GM19025 (cell line): Measurements from ENCODE around the gene CCDC183.
"Not testable (repeated sequence)": the region's sequence is repeated elsewhere in the genome, so short reads cannot be mapped to it uniquely, and the experiment has no call there.

Experiments used
- ATAC-seq: cut with Tn5 transposase; IDR thresholded peaks from one replicate; pipeline ENCODE4 v1.9.1; 2021; ENCODE audit warnings: mild to moderate bottlenecking, low read depth, moderate library complexity; ENCODE audit not compliant: unreplicated experiment

The CCDC183 gene

DNA sequence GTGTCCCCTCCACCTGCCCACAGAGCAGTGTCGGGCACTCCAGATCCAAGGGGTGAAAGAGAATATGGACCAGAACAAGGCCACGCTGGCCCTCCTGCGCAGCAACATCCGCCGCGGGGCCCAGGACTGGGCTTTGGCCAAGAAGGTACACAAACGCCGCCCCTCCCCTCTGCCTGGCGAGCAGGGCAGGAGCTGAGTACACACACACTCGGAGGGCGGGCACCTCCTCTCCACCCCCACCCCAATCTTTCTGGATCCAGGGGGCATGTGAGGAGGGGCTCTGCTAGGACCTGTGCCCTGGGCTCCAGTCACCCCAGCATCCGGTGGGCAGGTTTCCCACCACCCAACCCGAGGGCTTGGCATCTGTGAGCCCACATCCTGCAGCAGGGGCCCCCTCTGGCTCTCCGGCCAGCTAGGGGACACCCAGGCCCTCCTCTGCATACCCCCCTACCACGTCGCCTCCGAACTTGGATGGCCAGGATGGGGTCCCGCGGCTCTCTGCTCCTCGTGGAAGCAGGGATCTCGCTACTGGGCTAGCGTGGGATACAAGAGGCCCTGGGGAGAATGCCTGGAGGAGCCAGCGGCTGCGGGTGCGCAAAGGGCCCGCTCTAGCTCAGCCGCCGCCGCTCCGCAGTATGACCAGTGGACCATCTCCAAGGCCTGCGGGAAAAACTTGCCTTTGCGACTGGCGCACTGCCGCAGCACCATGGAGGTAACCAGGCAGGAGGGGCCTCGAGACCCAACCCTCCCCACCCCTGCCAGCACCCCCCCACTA is 3.1 kb downstream of the CCDC183 start:
- no peak for ATAC-seq

DNA sequence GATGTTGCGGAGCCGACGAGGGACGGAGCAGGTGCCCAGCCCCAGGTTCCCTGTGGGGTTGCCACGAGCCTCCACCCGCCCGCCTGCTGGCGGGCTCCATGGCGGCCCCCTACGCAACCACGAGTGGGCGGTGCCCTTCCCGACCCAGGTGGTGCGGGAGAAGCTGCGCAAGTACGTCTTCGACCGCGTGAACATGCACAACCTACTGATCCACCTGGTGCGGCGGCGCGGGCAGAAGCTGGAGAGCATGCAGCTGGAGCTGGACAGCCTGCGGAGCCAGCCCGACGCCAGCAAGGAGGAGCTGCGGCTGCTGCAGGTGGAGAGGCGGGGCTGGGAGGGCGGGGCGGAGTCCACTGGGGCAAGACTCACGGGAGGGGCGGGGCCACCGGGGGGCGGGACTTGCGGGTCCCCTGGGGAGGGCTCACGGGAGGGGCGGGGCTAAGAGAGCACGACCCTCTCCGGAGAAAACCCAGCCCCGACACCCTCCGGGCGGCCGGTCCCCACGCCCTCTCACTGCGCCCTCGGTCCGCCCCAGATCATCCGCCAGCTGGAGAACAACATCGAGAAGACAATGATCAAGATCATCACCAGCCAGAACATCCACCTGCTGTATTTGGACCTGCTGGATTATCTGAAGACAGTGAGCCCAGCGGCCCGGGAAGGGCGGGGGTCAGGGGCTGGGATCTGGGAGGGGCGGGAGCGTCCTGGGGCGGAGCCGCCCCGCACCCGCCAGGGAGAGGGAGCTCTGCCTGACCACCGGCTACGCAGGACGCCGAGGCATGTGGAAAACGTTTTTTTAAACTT is 3.9 kb downstream of the CCDC183 start:
- ATAC-seq: no peak

DNA sequence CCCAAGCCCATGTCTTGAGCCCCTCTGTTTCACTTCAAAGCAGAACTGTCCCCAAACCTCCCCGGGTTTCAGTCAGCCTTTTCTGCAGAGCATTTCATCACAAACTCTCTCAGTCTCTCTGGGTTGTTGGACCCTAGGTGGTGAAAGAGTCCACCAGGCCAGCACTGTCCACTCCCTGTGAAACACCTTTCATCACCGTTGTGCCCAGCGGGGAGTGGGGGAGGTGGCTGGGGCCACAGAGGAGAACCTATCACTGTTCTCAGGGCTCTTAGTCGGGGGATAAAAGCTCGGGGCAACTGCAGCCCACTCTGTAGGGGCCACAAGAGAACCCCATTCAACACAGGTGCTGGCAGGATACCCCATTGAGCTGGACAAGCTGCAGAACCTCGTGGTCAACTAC is 6.2 kb downstream of the CCDC183 start:
- ATAC-seq: no peak

DNA sequence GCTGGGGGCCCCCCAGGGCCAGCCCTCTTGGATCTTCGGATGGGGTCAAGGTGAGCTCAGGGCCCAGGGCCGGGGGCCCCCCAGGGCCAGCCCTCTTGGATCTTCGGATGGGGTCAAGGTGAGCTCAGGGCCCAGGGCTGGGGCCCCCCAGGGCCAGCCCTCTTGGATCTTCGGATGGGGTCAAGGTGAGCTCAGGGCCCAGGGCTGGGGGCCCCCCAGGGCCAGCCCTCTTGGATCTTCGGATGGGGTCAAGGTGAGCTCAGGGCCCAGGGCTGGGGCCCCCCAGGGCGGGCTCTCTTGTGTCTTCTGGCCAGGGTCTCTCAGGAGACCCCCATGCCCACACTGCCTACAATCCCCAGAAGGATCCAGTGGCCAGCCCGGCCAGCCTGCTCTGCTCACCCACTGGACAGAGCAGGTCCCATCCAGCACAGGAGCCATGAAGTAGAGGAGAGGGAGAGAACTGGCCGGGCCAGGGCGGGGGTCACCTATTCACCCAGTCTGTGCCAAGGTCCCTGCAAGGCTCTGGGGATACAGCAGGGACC is 6.9 kb downstream of the CCDC183 start:
- not testable (repeated sequence) for ATAC-seq

DNA sequence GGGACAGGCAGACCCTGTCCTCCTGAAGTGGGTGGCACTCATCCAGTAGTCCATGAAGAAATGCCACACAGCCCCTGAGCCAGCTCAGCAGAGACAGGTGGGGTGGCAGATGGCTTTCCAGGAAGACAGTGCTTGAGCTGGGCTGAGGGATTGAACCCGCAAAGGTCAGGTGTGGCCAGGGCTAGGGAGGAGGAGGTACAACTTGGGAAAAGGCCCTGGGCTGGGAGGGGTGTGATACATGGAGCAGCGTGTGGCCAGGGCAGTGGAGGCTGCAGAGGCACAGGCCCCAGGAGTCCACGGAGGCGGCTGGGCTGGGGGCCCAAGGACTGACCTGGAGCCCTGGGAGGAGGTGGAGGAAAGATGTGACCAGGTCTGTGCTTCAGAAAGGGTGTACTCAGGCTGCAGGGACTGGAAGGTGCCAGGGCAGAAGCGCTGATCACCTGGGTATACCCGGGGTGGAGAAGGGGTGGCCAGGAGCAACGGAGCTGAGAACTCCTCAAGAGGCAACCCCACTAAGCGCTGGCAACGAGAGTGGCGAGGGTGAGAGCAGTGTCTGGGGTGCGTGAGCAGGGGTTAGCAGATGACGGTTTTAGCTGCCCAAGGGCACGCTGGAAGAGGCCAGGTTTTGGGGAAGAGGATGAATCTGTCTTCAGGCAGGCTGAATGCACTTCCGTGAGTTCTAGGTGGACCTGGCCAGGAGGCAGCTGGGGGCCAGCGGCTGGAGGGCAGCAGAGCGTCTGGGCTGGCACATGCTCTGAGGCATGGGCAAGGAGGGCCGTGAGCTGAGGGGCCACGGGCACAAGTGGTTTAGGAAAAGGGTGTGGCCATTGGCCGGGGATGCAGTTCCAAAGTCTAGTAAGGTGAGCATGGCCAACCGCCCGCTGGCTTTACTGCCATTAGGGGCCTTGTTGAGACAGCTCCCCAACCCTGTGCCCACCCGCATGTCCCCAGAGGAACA is 7.7 kb downstream of the CCDC183 start:
- no peak for ATAC-seq

DNA sequence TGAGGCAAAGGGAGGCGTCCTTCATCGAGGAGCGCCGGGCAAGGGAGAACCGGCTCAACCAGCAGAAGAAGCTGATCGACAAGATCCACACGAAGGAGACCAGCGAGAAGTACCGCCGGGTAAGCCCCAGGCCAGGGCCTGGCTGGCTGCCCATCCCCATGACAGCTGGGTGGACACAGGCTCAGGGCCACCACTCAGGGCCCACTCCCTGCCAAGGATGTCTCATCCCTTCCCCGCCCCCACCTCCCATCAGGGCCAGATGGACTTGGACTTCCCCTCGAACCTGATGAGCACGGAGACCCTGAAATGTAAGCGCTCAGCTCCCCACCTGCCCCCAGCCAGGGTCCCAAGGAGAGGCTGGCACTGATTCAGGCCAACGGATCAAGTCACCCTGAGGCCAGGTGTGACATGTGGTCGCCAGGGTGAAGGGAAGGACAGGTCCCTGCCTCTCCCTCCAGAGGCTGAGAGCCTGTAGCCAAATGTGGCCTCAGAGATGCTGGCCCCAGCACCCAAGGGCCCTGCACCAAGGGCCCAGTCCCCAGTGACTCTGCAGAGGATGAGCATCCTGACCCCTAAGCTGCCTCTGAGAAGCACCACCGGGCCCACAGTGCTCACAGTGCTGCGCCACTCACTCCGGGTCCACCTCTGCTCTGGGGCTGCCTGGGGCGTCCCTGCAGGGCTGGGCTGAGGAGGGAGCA is 8.5 kb downstream of the CCDC183 start:
- no peak for ATAC-seq

DNA sequence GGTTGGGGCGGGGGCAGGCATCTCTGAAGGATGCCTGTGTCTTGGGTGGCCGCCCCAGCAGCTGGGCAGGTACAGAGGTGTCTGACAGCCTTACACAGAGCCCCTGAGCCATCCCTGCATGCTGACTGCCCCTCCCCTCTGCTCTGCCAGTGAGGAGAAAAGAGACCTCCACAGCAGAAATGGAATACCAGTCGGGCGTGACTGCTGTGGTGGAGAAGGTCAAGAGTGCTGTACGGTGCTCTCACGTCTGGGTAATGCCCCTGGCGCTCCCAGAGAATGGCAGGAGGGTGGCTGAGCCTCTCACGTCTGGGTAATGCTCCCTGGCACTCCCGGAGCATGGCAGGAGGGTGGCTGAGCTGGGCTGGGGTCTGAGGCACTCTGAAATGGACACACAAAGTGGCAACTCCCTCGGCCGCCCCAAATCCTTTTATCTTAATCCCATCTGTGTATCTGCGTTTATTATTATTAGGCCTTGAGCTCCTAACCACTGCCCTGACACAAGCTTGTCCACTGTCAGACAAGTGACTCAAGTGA is 9.1 kb downstream of the CCDC183 start:
- no peak for ATAC-seq

DNA sequence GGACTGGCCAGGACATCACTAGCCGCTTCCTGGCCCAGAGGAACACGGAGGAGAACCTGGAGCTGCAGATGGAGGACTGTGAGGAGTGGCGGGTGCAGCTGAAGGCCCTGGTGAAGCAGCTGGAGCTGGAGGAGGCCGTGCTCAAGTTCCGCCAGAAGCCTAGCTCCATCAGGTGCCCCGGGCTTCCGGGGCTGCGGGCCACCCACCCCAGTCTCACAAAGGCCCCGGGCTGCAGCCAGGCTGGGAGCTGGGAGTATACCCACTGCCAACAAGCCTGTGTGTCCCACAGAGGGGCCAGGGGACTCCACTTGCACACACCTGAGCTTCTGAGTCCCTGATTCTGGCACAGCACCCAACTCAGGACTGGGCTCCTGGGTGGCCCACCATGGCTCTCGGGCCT is 9.9 kb downstream of the CCDC183 start:
- ATAC-seq: no peak

DNA sequence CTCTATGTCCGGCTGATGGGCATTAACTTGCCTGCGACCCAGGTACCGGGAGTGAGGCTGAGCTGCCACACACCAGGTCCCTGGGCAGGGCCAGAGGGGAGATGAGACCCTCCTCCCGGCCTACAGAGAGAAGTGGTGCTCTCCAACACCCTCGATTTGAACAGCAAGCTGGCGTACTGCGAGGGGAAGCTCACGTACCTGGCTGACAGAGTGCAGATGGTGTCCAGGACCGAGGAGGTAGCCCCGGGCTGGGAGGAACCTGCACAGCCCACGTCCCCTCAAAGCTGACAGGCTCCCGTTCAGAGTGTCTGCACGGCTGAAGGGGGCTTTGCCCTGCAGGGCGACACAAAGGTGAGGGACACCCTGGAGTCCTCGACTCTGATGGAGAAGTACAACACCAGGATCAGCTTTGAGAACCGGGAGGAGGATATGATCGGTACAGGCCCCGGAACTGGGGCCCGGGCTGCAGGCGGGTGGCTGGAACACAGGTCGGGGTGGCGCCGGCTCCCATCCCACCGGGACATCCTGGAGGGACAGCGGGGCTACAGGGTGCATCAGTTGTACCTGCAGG is 10.6 kb downstream of the CCDC183 start:
- ATAC-seq: no peak

DNA sequence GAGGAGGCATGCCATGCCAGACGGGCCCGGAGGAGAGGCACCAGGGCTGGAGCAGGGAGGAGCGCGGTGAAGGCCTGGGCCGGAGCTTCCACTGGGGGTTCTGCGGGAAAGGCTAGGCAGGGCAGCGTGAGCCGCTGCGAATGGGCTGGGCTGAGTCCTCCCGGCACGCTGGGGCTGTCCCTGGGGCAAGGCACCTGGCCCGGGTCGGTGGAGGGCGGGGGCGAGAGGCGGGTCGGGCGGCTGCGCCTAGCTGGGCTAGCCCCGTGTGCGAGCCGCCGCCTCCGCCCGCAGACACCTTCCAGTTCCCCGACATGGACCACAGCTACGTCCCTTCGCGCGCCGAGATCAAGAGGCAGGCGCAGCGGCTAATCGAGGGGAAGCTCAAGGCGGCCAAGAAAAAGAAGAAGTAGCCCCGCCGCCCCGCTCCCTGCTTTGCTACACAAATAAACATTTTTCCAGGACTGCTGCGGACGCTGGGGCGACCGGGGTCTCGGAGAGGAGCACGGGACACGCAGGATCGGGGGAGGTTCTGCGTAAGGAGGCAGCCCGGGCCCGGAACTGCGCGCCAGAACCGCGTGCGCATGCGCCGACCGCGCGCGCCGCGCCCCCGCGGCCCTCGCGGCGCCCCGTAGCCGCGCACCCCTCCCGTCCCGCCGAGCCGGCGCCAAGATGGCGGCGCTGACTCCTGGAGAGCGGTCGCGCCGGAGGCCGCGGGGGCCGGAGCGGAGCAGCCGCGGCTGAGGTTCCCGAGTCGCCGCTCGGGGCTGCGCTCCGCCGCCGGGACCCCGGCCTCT is 11.3 kb downstream of the CCDC183 start, which contains the start of gene RABL6:
Gene RABL6 (plus strand): TSS at position 668 of the 794 bp plus-strand sequence. CDS start 249 bp downstream, outside the sequence.
- peak; percentile 74 for ATAC-seq

DNA sequence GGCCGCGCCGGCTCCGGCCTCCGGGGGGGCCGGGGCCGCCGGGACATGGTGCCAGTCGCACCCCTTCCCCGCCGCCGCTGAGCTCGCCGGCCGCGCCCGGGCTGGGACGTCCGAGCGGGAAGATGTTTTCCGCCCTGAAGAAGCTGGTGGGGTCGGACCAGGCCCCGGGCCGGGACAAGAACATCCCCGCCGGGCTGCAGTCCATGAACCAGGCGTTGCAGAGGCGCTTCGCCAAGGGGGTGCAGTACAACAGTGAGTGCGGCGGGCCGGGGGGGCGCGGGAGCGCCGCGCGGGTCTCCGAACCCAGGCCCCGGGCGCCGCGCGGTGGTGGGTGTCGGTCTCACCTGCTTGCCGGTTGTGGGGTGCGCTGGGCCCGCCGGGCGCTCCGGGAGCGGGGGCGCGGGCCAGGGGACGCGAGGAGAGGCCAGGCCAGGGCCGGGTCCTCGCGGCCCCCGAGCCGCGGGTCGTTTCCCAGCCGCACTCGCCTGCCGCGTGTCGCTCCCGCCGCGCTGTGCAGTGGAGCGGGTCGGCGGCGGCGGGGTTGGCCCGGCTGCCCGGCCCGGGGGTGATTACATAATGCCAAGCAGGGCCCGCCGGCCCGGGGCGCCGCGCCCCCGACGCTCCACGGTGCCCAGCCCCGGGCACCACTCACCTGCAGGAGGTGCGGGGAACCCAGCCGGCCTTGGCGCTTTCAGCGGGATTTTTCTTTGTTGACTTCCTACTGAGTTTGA is 12.1 kb downstream of the CCDC183 start:
- ATAC-seq: peak; percentile 26

DNA sequence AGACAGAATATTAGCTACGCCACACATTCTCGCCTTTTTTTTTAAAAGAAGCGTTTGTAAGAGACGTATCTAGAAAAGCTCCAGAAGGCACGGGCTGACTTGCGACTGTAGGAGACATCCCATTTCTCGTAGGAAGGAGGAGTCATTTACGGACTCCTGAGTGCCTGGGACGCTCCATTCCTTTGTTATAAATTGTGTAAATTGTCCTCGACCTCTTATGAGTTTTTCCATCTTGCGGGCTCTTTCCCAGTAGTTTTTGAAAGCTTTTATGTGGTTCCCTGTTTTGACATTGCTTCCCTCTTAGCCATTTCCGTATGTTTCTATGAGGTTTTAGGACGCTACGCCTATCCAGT is 12.6 kb downstream of the CCDC183 start:
- ATAC-seq: no peak

DNA sequence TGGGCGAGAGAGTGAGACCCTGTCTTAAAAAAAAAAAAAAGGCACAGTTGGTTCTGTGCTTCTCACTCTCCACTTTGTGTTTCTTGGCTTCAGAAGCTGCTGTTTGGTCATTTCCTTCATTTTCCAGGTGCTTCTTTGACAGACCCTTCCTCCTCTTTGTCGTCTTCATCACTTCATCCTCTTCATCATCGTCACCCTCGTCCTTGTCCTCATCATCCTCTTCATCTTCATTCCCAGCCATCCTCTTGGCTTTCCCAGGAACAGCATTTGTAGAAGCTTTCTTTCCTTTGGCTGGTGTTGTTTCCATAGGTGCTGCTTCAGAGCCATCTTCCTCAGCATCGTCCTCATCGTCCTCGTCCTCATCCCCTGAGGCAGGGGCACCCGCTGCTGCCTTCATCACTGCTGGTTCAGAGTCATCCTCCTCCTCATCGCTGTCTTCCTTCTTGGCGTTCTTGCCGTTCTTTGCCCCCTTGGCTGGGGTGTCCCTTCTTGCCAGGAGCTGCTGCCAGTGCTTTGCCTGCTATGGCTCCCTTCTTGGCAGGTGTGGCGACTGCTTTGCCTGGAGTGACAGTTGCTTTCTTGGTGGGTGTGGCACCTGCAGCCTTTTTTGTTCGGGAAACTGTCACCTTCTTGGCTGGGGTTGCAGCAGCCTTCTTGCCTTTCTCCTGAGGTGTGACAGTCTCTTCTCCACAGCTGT is 18.7 kb downstream of the CCDC183 start:
- no peak for ATAC-seq

DNA sequence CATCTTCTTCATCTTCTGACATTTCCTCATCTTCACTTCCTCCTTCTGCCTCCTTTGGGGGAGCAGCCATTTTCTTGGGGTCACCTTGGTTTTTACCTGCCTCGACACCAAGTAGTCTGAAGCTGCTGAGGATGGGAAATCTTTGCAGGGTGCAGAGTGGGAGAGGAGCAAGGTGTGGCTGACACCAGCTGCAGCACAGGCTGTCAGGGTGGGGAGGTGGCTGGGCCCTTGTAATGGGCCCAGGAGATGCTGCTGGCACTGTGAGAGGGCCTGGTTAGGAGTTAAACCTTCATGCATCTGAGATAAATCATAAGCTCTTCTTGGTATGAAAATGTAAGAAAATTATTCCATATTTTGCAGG is 19.3 kb downstream of the CCDC183 start:
- no peak for ATAC-seq

DNA sequence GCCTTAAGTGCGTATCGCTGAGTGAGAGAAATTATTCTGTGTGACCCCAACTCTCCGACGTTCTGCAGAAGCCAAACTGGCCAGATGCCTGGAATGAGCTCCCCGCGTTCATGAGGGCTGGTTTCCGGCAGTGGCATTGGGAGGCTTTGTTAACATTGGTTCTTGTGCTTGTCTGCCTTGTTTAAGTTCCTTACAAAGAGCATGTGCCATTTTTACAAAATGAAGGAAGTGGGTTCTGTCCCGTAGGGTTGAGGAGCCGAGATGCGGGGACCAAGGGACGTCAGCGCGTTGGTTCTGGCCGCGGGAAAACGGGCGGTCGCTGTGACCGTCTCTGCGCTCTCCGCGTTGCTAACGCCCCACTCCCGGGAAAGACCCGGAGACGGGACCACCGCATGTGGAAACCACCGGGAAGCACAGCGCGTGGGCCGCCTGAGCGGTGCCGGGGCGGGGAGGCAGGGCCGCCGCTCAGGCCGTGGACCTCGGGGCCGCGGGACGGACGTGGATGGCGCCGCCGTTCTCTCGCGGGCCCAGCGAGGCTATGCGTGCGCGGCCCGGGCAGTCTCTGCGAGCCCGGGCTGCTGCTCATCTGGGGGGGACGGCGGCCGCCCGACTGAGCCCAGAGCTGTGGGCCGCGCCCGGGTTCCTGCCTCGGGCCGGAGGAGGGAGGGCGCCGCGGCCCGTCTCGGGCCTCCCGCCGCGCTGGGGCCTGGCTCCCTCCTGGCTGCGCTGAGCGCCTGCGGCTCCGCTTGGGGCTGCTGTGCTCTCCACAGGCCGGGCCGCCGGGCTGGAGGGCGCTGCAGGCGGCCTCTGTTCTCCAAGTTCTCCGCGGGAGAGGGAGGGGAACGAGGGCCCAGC is 25.1 kb downstream of the CCDC183 start:
- ATAC-seq: no peak

DNA sequence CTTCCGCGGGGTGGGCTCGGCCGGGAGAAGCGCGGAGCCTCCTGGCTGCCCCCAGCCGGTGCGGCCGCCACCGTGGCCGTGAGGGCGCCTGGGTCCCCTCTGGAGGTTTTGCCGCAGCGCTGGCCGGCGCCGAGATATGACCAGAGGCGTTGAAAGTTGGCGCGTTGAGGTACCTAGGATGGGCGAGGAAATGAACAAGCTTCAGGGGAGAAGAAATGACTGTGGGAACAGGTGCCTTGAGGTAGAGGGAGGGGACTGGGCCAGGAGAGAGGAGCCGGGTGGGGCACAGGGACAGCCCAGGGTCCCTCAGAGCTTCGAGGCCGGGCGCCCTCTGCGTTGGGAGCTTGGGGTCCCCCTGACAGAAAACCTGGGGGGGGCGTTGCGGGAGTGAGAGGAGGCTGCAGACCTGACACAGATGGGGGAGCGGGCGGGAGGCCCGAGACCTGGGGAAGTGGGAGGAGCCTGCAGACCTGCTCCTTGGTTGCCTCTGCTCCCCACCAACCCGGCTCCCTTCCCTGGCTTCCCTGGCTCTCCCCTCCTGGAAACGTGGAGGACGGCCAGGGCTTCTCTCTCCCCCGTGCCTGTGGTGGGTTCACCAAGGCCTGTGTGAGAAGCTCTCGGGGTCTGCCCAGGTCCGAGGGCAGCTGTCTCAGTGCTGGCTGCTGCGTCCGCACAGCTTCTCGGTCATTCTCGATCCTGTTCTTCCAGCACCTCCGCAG is 25.8 kb downstream of the CCDC183 start:
- ATAC-seq: no peak
